ENCODE measurements around the gene TEX55. TPM values are rescaled to one million over a fixed set of nuclear protein-coding genes. Genes with fewer than 3 reads are reported as not detected.

Gene TEX55
- total and polyA plus RNA-seq, 3 donors from 2014 or later: 70.4 to 176 (median 158) TPM

DNA sequence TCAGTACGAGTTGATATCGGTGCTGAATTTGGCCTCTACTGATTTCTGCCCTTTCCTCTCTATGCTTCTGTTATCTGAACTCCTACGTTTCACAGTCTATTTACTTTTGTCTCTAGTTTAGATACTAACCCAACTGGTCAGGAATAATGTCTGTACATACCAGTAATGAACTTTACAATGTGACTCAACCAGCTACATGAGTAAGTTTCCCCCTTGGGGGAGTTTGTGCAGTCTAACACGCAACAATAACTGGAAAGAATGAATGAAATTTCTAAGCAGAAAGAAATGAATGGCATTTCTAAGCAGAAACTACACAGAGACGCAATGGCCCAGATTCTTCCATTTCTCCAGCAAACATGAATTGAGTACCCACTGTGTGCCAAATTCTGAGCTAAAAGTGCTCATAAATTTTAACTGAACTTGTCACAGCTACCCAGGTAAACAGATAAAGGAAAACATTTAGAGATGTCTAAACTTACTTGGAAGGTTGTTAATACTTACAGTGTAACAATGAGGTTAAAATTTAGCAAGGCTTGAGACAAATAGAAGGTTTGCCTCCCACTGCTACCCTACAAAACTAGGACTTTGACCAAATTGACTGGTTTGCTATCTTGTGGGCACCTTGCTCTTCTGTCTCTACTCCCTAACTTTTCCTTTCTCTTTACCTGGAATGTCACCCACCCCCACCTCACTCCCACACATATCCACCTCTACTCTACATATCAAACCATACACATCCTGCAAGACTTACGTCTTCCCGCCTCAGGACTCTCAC lies 39.0 kb downstream of the TEX55 start:
- TF ChIP-seq, protein P1, sequence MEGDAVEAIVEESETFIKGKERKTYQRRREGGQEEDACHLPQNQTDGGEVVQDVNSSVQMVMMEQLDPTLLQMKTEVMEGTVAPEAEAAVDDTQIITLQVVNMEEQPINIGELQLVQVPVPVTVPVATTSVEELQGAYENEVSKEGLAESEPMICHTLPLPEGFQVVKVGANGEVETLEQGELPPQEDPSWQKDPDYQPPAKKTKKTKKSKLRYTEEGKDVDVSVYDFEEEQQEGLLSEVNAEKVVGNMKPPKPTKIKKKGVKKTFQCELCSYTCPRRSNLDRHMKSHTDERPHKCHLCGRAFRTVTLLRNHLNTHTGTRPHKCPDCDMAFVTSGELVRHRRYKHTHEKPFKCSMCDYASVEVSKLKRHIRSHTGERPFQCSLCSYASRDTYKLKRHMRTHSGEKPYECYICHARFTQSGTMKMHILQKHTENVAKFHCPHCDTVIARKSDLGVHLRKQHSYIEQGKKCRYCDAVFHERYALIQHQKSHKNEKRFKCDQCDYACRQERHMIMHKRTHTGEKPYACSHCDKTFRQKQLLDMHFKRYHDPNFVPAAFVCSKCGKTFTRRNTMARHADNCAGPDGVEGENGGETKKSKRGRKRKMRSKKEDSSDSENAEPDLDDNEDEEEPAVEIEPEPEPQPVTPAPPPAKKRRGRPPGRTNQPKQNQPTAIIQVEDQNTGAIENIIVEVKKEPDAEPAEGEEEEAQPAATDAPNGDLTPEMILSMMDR (IDR thresholded peaks at IDR 0.05): no peak
- TF ChIP-seq POLR2A (IDR thresholded peaks at IDR 0.05): no peak
- no peaks in the 10 kb centered on the region for H3K4me1 ChIP-seq
- intact Hi-C loops (cut with DNase I; ENCODE audit: low total_unique reads): no loop called here
- 81 to 86% methylated on average over 7 of the region's 7 CpGs for WGBS, 2 donors
- H3K9me3 ChIP-seq: no peaks in the 10 kb centered on the region
- no peaks in the 10 kb centered on the region for H3K27me3 ChIP-seq
- no peaks in the 10 kb centered on the region for H3K36me3 ChIP-seq (ENCODE audit: low read depth, missing control alignments)
- H3K27ac ChIP-seq: no peak overlapping the region
- DNase-seq: no peak
- no peak overlapping the region for H3K4me3 ChIP-seq

DNA sequence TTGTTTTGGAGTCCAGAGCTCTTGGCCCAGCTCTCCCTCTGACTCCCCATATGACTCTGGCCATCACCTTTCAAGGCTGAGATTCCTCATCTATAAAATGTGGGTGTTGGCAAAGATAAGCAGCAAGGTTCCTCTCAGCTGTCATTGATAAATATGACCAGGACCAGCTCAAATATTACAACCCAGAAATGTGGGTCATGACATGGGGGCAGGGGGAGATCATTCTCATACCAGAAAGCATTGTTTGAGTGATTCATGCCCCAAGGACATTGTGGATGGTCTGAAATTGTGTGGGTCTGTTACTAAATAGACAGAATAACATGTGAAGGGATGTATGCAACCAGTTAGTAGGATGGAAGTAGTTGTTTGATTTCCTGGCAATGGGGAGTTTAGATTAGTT lies 41.3 kb downstream of the TEX55 start:
- Histone ChIP-seq H3K9me3 (no peaks in the 10 kb centered on the region), H3K4me1 (no peaks in the 10 kb centered on the region), H3K4me3 (no peak overlapping the region), H3K36me3 (ENCODE audit: low read depth, missing control alignments) (no peaks in the 10 kb centered on the region), H3K27me3 (no peaks in the 10 kb centered on the region), H3K27ac (no peak overlapping the region)
- no peak for DNase-seq
- intact Hi-C loops (cut with DNase I; ENCODE audit: low total_unique reads): no loop called here
- TF ChIP-seq, protein P1 (IDR thresholded peaks at IDR 0.05): no peak
- no peak for TF ChIP-seq POLR2A (IDR thresholded peaks at IDR 0.05)

DNA sequence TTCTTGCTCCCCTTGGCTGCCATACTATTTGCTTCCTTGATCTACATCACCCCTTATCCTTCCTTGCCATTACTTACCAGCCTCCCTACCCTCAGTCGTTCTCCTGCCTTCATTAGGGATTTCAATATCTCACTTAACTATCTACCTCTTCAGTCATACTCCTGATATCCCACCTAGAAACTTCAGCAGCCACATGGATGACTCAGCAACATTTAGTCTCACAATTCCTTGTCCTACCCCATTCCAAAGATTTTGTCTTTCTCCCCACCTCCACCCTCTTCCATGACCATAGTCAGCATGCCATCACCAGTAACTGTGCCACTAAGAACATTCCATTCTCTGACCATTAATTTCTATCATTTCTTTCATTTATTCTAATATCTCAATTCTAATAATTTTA lies 45.8 kb downstream of the TEX55 start:
- no peak for DNase-seq
- intact Hi-C loops (cut with DNase I; ENCODE audit: low total_unique reads): no loop called here
- Histone ChIP-seq H3K4me1 (no peaks in the 10 kb centered on the region), H3K27me3 (no peaks in the 10 kb centered on the region), H3K27ac (no peak overlapping the region), H3K4me3 (no peak overlapping the region), H3K36me3 (ENCODE audit: low read depth, missing control alignments) (no peaks in the 10 kb centered on the region), H3K9me3 (no peaks in the 10 kb centered on the region)
- TF ChIP-seq, protein P1 (IDR thresholded peaks at IDR 0.05): no peak
- no peak for TF ChIP-seq POLR2A (IDR thresholded peaks at IDR 0.05)
- WGBS, 2 donors: 83 to 85% methylated on average over 1 of the region's 1 CpG

DNA sequence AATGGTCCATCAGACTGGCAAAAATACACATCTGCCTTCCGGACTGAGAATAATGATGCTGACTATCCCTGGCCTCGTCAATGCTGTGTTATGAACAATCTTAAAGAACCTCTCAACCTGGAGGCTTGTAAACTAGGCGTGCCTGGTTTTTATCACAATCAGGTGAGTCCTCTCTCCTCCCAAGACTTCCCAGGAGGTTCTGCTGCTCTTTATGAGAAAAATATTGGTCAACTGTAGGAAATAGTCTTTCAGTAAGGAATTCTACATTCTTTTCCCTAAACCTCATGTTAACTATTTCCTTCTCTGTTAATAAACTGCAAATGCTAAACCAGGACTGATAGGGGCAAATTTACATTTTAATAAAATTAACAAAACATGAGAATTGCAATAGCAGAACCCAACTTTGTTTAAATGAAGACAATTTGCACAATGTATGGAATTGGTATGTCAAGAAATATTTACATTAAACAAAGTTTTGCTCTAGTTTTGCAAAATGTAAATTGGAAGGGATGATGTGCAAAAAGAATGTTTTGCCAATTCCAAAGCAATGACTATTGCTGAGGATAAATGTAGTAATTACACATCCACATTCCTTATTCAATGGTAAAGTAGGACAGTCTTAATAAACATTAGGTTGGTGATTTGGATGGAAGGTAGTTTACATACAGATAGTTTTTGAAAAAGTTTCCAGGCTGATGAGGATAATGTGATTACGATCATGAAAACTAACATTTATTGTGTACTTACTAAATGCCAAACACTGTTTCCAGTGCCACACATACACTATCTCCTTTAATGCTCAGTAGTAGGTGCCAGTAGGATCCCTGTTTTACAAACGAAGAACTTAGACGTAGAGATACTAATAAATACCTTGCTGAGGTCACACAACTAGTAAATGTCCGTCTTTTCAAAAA lies 48.5 kb downstream of the TEX55 start:
- DNase-seq: no peak
- no peaks in the 10 kb centered on the region for H3K4me1 ChIP-seq
- no peak overlapping the region for H3K27ac ChIP-seq
- no peaks in the 10 kb centered on the region for H3K9me3 ChIP-seq
- no peaks in the 10 kb centered on the region for H3K27me3 ChIP-seq
- WGBS, 2 donors: 84 to 92% methylated on average over 7 of the region's 7 CpGs
- TF ChIP-seq, protein P1 (IDR thresholded peaks at IDR 0.05): no peak
- no peak for TF ChIP-seq POLR2A (IDR thresholded peaks at IDR 0.05)
- H3K36me3 ChIP-seq (ENCODE audit: low read depth, missing control alignments): no peaks in the 10 kb centered on the region
- intact Hi-C loops (cut with DNase I; ENCODE audit: low total_unique reads): no loop called here
- no peak overlapping the region for H3K4me3 ChIP-seq
